GM12865 (cell line): ENCODE data around the gene ADARB2.

Experiments used
- DNase-seq: peaks from one replicate; pipeline ENCODE4 v3.0.0; 2010; ENCODE audit warnings: low read depth
- H3K4me3 ChIP-seq: 2 replicates; pipeline ENCODE4 v1.5.1; 2011; ENCODE audit warnings: mild to moderate bottlenecking, low read depth, low read length, control low read depth
- TF ChIP-seq, protein P1 (sequence below): IDR thresholded peaks from 2 replicates; pipeline ENCODE4 v1.5.1; 2011; ENCODE audit warnings: low read length, control low read depth, low read depth, inconsistent platforms; ENCODE audit not compliant: insufficient read depth; ENCODE audit errors: missing control alignments

Gene ADARB2

DNA sequence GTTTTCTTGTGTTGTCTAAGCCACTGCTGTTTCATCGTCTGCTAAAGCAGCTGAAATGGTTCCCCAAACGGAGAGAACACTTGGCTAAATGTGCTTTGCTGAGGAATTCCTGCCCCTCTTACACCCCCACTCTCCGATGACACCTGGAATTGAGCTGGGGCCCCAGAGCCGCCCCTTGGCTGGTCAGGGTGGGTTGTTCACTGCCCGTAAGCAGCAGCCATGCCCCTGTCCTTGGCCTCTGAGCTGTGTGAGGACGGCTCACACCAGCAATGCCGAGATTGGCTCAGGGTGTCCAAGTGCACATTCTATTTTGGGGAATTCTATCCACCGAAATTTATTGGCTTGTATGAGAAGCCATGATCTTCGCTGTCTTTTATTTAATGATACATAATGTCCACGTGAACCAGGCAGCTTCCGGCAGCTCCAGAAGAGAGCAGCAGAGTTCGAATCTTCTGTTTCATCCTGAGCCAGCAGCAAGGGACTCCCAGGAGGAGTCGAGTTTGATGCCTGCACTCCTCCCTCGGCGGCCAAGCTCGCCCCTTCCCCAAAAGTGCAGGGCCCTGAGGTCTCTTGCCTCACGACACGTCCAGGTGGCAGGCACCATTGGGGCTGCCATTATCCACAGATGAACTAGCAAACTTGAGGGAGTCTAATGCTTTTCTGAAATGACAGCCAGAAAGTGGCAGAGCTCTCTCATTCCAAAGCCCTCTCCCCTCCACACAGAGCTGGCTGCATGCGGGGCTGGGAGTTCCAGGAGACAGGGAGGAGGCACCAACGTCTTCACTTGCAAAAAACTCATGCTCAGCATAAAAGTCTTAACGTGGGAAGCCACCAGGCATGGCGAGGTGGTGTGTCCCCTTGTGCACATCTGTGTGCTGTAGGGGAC, 567.1 kb downstream of the ADARB2 start:
- no peak overlapping the region for H3K4me3 ChIP-seq
- TF ChIP-seq, protein P1, sequence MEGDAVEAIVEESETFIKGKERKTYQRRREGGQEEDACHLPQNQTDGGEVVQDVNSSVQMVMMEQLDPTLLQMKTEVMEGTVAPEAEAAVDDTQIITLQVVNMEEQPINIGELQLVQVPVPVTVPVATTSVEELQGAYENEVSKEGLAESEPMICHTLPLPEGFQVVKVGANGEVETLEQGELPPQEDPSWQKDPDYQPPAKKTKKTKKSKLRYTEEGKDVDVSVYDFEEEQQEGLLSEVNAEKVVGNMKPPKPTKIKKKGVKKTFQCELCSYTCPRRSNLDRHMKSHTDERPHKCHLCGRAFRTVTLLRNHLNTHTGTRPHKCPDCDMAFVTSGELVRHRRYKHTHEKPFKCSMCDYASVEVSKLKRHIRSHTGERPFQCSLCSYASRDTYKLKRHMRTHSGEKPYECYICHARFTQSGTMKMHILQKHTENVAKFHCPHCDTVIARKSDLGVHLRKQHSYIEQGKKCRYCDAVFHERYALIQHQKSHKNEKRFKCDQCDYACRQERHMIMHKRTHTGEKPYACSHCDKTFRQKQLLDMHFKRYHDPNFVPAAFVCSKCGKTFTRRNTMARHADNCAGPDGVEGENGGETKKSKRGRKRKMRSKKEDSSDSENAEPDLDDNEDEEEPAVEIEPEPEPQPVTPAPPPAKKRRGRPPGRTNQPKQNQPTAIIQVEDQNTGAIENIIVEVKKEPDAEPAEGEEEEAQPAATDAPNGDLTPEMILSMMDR: no peak
- no peak for DNase-seq

DNA sequence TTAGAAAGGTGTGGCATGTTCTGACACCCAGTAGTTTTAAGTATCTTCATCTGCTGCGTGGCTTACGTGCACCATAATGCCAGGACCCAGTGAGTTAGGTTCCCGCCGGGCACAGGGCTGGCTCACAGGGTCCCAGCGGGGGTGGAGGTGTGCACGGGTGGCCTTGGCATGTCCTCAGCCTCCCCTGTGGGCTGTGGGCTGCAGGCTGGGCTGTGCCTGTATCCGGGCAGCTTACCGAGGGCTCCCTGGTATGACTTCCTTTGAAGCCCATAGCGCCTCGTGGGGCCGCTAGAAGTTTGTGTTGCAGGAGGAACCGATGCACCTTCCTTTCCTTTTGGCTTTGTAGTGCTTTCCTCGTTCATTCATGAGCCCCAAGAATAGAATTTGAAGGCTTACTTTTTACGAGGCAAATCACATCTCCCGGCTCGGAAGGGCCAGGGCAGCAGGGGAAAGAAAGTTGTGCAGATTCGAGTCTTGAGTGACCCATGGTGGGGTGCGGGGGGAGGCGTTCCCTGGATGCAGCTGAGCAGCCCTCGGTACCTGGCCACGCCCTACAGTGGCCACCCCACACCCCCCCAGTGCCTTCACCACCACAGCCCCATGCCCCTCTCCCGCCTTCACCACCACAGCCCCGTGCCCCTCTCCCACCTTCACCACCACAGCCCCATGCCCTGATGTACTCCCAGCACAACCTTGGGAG, 568.0 kb downstream of the ADARB2 start:
- TF ChIP-seq, protein P1: no peak
- no peak overlapping the region for H3K4me3 ChIP-seq
- no peak for DNase-seq

DNA sequence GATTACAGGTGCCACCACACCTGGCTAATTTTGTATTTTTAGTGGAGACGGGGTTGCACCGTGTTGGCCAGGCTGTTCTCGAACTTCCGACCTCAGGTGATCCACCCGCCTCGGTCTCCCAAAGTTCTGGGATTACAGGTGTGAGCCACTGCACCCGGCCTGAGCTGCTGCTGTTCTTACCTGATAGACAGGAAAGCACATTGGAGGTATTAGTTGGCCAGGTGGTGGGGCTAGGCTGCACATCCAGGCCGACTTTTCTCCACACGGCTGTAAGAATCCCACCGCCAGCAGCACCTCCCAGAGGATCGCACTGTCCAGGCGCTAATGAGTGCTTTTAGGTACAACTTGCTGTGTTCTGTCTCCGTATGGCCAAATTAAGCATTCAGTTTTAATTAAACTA, 568.6 kb downstream of the ADARB2 start:
- no peak for DNase-seq
- TF ChIP-seq, protein P1: no peak
- no peak overlapping the region for H3K4me3 ChIP-seq

DNA sequence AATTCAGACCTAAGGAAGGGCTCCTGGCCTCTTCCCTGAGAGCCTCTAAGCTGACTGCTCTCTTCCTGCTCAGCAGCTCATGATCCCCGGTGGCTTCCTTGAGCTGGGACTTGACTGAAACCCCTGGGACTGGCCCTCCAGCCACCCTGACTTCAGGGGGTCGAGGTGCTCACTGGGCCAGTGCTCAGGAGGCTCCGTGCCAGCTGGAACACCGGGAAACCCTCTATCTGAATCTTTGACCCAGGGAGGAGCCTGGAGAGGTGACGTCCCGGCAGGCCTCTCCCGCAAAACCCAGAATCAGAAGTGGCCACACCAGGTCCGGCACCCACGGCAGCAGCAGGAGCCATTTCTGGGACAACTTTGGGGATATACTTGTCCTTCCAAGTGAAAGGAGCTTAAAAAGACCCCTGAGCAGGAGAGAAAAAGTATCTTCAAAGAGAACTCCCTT, 570.5 kb downstream of the ADARB2 start:
- H3K4me3 ChIP-seq: no peak overlapping the region
- TF ChIP-seq, protein P1: no peak
- DNase-seq: no peak

DNA sequence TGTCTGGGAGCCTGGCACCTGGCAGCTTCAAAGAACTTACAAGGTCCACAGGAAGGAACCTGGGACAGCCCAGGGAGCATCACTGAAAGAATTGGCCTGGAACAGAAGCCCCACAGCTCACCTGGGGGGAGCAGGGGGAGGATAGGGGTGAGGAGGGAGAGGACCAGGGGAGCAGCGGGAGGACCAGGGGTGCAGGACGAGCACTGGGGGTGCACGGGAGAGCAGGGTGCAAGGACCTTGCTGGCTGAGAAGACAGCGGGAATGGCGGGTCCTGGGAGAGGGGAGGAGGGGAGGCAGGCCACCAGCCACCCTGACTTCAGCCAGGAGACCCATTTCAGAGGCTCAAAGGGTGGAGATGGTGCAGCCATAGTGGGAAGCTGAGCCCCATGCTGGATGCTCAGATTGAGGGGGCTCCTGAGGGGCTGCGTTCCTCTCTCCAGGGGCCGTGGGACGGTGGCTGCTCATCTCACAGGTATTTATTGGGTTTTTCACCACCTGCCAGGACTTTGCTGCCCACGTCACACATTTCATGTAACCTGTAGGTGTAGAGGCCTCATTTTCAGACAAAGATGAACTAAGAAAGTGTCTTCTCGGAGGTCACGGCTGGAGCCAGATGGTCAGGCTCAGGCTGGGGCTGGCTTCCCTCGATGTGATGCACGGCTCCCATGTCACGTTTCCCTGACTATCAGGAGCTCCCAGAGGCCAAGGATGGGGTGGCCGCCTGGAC, 571.1 kb downstream of the ADARB2 start:
- DNase-seq: no peak
- H3K4me3 ChIP-seq: no peak overlapping the region
- TF ChIP-seq, protein P1: no peak

DNA sequence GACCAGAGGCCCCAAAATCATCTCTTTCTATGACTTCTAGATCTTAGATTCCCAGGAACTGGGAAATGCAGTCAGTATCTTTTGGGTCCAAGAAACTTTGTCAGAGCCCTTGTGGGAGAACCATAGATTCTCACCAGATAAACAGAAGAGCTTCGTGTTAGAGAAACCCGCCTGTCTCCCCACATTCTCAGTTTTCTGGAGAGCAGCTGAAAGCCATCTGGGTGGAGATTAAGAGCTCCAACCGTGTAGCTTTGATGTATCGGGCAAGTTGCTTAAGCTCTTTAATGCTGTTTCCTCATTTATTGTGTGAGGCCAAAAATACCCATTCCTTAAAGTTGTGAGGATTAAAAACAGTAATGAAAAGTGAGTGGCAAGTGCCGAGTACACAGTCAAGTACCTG, 573.5 kb downstream of the ADARB2 start:
- TF ChIP-seq, protein P1: no peak
- H3K4me3 ChIP-seq: no peak overlapping the region
- no peak for DNase-seq
